Fibroblast of skin of left biceps (primary cell): ENCODE results near the gene SESN2.
"Not testable (repeated sequence)": the region's sequence is repeated elsewhere in the genome, so short reads cannot be mapped to it uniquely, and the experiment has no call there.

Source experiments
- DNase-seq, 2 experiments: peaks; one replicate each; pipeline ENCODE4 v3.0.0-alpha.2; 2013; ENCODE audit warnings: low read depth in 2 of 2

SESN2 gene

GRCh38 chr1:28288487-28288886 is 29.2 kb downstream of the SESN2 start:
- no peak for DNase-seq

- no peak for DNase-seq
These were observed 31.5 kb downstream of the SESN2 start for GRCh38 chr1:28290851-28291250.

GRCh38 chr1:28291711-28292110 is 32.4 kb downstream of the SESN2 start:
- DNase-seq: no peak

DNA sequence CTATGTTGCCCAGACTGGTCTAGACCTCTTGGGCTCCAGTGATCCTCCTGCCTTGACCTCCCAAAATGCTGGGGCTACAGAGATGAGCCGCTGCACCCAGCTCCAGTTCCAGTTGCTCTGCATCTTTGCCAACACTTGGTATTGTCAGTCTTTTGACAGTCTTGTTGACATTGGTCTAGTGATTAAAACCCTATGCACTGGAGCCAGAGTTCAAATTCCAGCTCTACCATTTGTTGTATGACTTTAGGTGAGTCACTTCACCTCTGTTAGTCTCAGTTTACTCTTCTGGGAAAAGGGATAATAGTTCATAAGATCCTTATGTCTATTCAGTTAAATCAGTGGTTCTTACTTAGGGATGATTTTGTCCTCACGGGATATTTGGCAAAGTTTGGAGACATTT is 36.6 kb downstream of the SESN2 start:
- DNase-seq: no peak

DNA sequence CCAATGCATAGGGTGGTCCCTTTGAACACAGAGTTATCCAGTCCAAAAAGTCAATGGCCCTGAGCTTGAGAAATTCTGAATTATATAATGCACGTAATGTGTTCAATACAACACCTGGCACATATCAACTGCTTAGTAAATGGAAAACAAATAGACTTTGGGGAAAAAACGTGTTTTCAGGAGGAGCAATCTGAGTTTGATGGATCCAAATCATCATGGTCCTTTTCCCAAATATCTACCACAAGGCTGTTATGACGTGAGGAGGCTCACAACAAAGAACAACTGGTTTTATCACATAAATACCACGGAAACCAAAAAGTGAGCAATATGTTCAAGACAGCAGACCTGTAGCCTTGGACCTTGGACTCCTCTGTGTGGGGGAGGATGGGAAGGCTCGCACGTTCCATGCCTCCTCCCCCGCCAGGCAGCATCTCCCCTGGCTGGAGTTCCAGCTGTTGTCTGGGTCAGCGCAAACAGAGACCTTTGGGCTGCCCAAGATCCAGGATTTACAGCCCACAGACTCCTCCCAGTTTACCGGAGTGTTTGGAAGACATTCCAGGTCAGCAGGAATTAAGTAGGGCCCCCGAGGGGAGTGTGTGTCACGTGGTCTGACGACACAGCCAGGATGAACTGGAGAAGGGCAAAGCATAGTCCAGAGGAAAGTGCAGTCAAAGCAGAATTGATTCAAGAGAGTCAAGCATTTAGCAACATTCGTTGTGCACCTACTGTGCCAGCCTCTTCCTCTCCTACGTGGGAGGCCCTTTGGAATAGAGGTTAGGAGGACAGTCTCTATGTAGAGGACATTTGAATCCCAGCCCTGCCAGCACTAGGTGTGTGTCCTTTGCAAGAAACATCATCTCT is 37.3 kb downstream of the SESN2 start:
- peak in 1 of 2 experiments; percentile 4 for DNase-seq

GRCh38 chr1:28297826-28298225 is 38.5 kb downstream of the SESN2 start:
- no peak for DNase-seq

- no peak for DNase-seq
These were observed 39.1 kb downstream of the SESN2 start for GRCh38 chr1:28298438-28298837.

DNA sequence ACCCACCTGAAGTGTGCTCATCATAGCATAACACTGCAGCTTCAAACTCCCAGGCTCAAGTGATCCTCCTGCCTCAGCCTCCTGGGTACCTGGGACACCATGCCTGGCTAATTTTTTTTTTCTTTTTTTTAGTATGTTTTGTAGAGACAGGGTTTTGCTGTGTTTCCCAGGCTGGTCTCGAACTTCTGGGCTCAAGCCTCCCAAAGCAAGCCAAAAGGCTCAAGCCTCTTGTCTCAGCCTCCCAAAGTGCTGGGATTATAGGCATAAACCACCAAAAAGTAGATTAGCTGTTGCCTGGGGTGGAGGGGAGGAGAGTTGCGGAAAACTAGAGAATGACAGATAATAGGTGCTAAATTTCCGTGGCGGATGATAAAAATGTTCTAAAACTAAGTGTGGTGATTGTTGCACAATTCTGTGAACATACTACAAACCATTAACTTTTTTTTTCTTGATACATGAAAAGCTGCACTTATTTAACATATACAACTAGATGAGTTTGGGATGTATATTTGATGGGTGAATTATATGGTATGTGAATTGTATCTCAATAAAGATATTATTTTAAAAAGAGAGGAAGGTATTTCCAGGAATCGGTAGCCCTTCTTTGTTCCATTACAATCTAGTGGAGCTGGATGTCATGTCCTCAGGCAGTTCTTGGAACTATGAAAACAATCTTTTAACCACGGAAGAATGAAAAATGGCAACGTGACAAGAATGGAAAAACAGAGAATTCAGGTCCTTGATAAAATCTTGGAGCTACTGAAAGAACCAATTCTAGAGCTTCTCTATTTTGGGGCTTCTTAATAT is 42.3 kb downstream of the SESN2 start:
- DNase-seq: no peak

- DNase-seq: no peak
These were observed 42.9 kb downstream of the SESN2 start for GRCh38 chr1:28302247-28302646.

GRCh38 chr1:28306301-28306949 is 47.1 kb downstream of the SESN2 start:
- no peak for DNase-seq

DNA sequence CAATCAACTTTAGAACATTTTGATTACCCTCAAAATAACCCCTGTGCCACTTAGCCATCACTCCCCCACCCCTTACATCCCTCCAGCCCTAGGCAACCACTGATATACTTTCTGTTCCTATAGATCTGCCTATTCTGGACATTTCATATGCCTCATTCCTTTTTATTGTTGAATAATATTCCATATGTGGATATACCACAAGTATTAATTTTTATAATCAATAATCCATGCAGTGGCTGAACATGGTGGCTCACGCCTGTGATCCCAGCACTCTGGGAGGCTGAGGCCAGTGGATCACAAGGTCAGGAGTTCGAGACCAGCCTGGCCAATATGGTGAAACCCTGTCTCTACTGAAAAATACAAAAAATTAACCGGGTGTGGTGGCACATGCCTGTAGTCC is 49.4 kb downstream of the SESN2 start:
- no peak for DNase-seq

DNA sequence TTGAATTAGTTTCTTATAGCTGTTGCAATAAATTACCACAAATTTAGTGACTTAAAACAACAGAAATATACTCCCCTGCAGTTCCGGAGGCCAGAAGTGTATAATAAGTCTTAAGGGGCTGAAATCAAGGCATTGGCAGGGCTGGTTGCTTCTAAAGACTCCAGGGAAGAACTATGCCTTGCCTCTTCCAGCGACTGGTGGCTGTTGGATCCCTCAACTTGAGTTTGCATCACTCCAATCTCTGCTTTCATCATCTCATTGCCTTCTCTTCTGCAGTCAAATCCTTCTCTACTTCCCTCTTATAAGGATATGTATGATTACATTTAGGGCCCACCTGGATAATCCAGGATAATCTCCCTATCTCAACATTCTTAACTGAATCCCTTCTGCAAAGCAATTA is 50.4 kb downstream of the SESN2 start:
- DNase-seq: no peak

GRCh38 chr1:28313702-28314546 is 54.6 kb downstream of the SESN2 start:
- no peak for DNase-seq

DNA sequence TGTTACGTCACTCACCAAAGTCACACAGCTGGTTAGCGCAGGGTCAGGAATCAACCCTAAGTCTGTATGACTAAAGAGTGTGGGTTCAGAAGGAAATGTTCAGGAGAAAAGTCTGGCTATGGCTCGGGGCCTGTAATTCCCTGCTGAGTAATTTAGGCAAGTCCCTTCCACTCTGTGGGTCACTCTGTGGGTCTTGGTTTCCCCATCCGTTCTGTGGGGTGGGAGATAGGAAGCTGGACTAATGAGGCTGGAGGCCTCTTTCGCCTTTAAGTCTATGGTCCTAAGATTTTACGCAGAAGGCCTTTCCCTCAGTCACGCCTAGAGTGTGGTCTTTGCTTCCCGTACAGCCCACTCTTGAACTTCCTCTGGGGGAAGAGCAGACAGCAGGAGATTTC is 55.2 kb downstream of the SESN2 start:
- no peak for DNase-seq

DNA sequence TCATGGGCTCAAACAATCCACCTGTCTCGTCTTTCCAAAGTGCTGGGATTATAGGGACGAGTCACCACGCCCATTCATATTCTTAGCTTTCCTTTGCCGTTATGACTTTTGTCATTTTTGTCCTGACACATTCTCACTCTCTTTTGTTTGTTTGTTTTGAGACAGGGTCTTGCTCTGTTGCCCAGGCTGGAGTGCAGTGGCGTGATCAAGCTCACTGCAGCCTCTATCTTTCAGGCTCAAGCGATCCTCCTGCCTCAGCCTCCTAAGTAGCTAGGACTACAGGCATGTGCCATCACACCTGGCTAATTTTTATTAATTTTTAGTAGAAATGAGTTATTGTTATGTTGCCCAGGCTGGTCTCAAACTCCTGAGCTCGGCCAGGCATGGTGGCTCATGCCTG is 57.7 kb downstream of the SESN2 start:
- DNase-seq: no peak

GRCh38 chr1:28322194-28322593 is 62.9 kb downstream of the SESN2 start:
- no peak for DNase-seq

- no peak for DNase-seq
These were observed 64.4 kb downstream of the SESN2 start for GRCh38 chr1:28323720-28324119.

DNA sequence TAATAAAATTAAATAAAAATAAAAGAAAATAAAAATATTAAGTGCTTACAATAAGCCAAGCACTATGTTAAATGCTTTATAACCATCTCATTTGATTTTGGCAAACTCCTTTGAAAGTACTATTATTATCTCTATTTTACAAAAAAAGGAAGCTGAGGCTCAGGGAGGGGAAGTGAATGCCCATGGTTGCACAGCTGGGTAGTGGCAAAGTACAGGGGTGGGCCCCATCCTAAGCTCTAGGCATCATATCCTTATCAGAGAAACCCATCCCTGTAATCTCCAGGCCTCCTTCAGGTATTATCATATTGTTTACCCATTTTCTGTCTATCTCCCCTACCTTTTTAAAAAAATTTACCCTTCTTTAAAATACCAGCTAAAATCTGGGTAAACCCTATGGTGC is 67.2 kb downstream of the SESN2 start:
- no peak for DNase-seq

GRCh38 chr1:28326984-28327383 is 67.7 kb downstream of the SESN2 start:
- no peak for DNase-seq

DNA sequence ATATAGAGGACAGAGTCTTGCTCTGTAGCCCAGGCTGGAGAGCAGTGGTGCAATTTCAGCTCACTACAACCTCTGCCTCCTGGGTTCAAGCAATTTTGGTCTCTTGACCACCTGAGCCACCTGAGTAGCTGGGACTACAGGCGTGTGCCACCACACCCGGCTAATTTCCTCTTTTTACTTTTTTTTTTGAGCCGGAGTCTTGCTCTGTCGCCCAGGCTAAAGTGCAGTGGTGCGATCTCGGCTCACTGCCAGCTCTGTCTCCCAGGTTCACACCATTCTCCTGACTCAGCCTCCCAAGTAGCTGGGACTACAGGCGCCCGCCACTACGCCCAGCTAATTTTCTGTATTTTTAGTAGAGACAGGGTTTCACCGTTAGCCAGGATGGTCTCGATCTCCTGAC is 68.1 kb downstream of the SESN2 start:
- not testable (repeated sequence) for DNase-seq

DNA sequence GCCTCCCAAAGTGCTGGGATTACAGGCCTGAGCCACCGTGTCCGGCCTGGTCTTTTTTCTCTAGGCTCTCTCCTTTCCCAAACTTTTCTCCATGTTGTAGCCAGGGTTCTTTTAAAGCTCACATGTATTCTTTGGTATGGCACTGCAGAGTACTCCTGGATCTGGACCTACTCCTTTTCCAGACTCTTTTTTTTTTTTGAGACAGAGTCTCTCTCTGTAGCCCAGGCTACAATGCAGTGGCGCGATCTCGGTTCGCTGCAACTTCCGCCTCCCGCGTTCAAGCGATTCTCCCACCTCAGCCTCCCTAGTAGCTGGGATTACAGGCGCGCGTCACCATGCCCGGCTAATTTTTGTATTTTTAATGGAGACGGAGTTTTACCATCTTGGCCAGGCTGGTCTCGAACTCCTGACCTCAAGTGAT is 68.9 kb downstream of the SESN2 start:
- no peak for DNase-seq
